HUES6 (cell line): ENCODE results near the gene TSPAN17.

ENCODE experiments used
- H3K27ac ChIP-seq: 2 replicates; pipeline ENCODE4 v1.7.0; 2013; ENCODE audit warnings: low read depth, mild to moderate bottlenecking, low read length, inconsistent platforms
- H3K27me3 ChIP-seq: 2 replicates; pipeline ENCODE4 v1.6.1; 2013; ENCODE audit warnings: low read length; ENCODE audit not compliant: control insufficient read depth, insufficient read depth
- H3K36me3 ChIP-seq: 2 replicates; pipeline ENCODE4 v1.6.1; 2013; ENCODE audit warnings: low read length; ENCODE audit not compliant: control insufficient read depth, insufficient read depth
- H3K4me1 ChIP-seq: 2 replicates; pipeline ENCODE4 v1.6.1; 2013; ENCODE audit warnings: low read length; ENCODE audit not compliant: control insufficient read depth, insufficient read depth
- H3K4me3 ChIP-seq: 2 replicates; pipeline ENCODE4 v1.5.1; 2013; ENCODE audit warnings: low read depth, low read length
- H3K9ac ChIP-seq: one replicate; pipeline ENCODE4 v1.6.1; 2013; ENCODE audit warnings: mild to moderate bottlenecking, low read length
- H3K9me3 ChIP-seq: 2 replicates; pipeline ENCODE4 v1.6.1; 2013; ENCODE audit warnings: low read depth, low read length; ENCODE audit not compliant: control insufficient read depth, insufficient read depth

Gene TSPAN17

DNA sequence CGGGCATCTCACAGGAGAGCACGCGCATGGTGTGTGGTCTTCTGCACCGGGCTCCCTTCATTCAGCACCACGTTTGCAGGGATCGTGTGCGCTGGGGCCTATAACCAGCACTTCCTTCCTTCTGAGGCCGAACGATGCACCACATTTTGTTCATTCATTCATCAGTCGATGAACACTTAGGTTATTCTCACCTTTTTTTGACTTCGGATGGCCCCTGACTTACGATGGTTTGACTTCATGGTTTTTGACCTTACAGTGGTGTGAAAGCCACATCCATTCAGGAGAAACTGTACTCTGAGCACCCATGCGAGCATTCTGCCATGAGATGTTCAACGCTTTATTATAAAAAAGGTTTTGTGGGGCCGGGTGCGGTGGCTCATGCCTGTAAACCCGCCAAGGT lies 27.5 kb downstream of the TSPAN17 start:
- Histone ChIP-seq H3K27ac (no peak overlapping the region), H3K9ac (no peak overlapping the region), H3K4me1 (peaks cover 22% of the 10 kb centered on the region), H3K4me3 (no peak overlapping the region), H3K36me3 (no peaks in the 10 kb centered on the region), H3K9me3 (no peaks in the 10 kb centered on the region), H3K27me3 (peaks cover 10% of the 10 kb centered on the region)

DNA sequence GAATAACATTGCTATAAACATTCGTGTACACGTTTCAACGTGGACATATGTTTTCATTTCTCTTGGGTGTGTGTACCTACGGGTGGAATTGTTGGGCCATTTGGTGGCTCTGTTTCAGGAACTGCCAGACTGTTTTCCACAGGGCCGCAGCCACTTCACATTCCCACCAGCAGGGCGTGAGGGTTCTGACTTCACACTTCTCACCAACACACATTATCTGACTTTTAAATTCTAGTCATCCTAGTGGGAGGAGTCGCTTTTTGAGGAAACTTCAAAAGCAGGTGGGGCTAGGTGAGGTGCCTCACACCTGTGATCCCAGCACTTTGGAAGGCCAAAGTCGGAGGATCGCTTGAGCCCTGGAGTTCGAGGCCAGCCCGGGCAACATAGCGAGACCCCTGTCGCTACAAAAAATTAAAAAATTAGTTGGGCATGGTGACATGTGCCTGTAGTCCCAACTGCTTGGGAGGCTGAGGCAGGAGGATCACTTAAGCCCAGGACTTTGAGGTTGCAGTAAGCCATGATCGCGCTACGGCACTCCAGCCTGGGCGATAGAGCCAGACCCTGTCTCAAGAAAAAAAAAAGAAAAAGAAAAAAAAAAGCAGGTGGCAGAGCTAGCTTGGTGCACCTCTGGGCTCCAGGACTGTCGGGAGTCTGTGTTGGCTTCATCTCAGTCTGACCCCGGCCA lies 28.5 kb downstream of the TSPAN17 start:
- Histone ChIP-seq H3K27ac (no peak overlapping the region), H3K9ac (no peak overlapping the region), H3K36me3 (no peaks in the 10 kb centered on the region), H3K9me3 (no peaks in the 10 kb centered on the region), H3K27me3 (peaks cover 20% of the 10 kb centered on the region), H3K4me1 (peaks cover 30% of the 10 kb centered on the region), H3K4me3 (no peak overlapping the region)

DNA sequence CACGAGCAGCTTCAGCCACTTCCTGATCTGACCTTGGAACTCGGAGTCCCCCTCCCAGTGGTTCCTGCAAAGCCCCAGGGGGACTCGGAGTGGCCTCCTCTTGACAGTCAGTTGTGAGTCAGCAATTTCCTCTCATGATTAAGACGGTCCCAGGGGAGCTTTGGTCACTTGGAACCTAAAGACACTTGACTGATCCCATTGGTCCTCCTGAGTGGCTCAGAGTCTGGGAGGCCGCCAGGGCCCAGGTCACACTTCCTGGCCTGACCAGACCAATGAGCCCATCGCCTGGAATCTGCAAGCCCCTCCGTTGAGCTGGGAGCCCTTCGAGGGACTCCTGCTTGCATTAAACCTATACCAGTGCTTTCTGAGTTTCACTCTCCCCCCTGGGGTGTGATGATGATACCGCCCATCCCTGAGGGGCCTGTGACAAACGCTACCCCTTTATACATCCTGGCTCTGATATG lies 29.1 kb downstream of the TSPAN17 start:
- no peaks in the 10 kb centered on the region for H3K9me3 ChIP-seq
- H3K36me3 ChIP-seq = no peaks in the 10 kb centered on the region
- no peak overlapping the region for H3K9ac ChIP-seq
- peaks cover 22% of the 10 kb centered on the region for H3K27me3 ChIP-seq
- H3K27ac ChIP-seq = no peak overlapping the region
- peaks cover 30% of the 10 kb centered on the region for H3K4me1 ChIP-seq
- H3K4me3 ChIP-seq = no peak overlapping the region

DNA sequence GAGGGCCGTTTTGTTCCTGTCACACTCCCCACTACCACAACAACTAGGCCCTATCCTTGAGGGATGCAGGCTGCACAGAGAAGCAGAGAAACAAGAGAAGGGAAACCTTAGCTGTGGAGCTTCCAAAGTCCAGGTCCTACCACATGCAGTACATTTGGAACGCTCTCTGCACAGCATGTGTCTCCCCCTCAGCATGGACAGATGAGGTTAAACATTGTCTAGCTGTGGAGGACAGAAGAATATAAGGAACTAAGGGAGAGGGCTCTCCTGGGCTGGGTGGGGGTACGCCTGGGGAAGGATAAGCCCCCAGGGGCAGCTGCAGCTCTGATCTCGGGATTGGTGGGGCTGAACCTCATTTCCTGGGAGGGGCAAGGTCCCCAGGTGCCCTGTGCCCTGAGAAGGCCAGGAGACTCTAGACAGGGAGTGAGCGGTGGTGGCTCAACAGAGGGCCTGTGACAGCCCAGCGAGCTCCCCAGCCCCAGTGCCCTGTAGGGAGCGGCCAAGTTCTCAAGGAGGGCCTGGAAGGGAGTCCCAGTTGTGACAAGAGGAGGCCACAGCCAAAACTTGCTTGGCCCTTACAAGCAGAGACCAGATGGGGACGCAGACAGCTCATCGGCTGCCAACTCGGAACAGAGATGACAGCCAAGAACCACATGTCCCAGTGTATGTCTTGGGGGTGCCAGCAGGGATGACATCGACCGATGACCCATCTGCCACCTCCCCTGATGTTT lies 30.1 kb downstream of the TSPAN17 start:
- Histone ChIP-seq H3K36me3 (no peaks in the 10 kb centered on the region), H3K9ac (no peak overlapping the region), H3K27me3 (peaks cover 23% of the 10 kb centered on the region), H3K4me1 (peaks cover 22% of the 10 kb centered on the region), H3K27ac (no peak overlapping the region), H3K4me3 (no peak overlapping the region), H3K9me3 (no peaks in the 10 kb centered on the region)

DNA sequence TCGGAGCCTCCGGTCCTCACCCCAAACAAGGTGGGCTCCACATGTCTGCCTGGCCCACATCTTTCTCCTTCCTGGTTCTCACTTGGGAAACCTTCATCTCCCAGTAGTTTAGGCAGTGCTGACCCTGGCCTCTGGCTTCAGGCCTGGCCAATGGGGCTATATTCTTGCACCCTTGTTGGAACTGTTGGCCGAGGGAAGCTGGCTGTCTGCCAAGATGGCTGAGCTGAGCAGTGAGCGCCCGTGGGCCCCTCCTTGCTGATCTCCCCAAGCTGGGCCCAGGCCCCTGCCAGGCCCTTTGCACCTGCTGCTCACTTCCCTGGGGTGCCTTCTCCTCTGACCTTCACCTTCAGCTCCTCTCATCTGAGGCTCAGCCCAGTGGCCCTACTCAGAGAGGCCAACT lies 31.3 kb downstream of the TSPAN17 start:
- H3K4me1 ChIP-seq = peaks cover 20% of the 10 kb centered on the region
- H3K36me3 ChIP-seq = no peaks in the 10 kb centered on the region
- no peak overlapping the region for H3K27ac ChIP-seq
- H3K27me3 ChIP-seq = peaks cover 27% of the 10 kb centered on the region
- no peaks in the 10 kb centered on the region for H3K9me3 ChIP-seq
- no peak overlapping the region for H3K4me3 ChIP-seq
- no peak overlapping the region for H3K9ac ChIP-seq

DNA sequence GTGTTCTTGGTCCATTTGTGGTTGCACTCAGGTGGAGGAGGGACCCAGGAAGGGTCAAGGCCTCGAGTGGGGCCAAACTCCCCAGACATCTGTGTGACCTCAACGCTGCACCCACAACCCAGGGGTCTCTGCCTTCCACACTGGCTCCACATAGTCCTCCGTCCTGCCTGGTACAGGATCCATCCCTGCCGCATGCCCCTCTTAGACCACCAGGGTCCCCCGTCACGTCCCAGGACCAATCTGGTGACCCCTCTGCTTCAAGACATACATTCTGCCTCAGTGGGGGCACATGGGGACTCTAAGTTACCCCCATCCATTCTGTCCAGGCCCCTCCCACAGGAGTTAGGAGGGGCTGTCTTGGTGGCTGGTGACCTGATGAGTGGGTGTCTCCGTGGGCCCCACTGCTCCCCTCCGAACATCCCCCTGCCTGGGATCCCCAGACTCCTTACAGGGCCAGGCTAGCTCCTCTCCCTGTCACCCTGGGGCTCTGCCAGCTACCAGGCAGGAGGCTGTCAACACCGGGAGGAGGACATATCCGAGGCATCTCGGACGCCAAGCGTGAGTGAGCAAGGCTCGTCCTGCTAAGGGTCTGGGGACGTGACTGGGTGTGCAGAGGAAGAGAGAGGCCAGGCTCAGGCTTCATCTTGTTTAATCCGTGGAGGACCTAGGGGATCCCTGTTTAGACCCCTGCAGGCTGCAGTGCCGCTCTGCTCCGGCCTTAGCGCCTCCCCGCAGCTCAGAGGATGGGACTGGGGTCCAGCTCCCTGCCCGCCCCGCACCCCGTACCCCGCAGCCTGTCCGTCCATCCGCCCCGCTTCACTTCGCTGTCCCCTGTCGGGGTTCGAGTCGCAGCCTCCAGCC lies 32.3 kb downstream of the TSPAN17 start:
- H3K9ac ChIP-seq = no peak overlapping the region
- H3K4me1 ChIP-seq = peaks cover 20% of the 10 kb centered on the region
- no peaks in the 10 kb centered on the region for H3K9me3 ChIP-seq
- no peaks in the 10 kb centered on the region for H3K36me3 ChIP-seq
- H3K27ac ChIP-seq = no peak overlapping the region
- peaks cover 27% of the 10 kb centered on the region for H3K27me3 ChIP-seq
- H3K4me3 ChIP-seq = peak overlapping the region; percentile 44

DNA sequence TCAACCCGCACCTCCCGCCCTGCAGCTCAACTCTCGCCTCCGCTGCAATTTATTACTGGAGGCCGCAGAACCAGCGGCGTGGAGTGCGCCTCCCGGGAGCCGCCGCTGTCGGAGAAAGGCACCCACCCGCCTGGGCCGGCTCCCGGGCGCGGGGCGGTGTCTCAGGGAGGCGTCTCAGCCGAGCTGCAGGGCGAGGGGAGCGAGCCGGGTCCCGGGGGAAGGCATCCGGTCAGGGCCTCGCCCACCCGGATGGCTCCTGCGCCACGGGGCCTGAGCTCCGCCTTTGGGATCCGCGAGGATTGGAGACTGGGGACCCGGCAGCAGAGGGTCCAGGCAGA lies 32.9 kb downstream of the TSPAN17 start:
- Histone ChIP-seq H3K36me3 (no peaks in the 10 kb centered on the region), H3K9me3 (no peaks in the 10 kb centered on the region), H3K27ac (no peak overlapping the region), H3K4me1 (peaks cover 20% of the 10 kb centered on the region), H3K27me3 (peaks cover 27% of the 10 kb centered on the region), H3K9ac (no peak overlapping the region), H3K4me3 (peak overlapping the region; percentile 44)

DNA sequence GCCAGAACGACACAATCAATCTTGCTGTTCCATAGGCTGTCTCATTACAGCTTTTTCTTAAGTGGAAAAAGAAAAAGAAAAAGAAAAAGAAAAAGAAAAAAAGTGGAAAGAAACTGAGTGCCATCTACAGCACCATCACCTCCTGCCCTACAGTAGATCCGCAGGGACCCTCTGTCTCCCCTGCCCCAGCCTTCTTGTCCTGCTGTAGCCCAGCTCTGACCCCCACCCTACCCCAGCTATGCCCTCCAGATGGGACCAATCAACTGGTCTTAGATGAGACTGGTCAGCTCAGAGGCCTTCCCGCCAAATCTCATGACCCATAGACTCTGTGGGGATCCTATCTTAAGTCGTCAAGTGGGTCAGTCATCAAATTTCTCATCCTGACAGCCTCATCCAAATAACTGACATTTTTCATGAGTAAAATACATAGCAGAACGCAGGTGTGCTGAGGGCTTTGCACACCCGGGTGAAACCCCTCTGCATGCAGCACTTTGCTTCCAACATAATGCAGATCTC lies 34.8 kb downstream of the TSPAN17 start:
- Histone ChIP-seq H3K4me1 (peaks cover 13% of the 10 kb centered on the region), H3K9me3 (no peaks in the 10 kb centered on the region), H3K27me3 (peaks cover 27% of the 10 kb centered on the region), H3K4me3 (no peak overlapping the region), H3K9ac (no peak overlapping the region), H3K36me3 (no peaks in the 10 kb centered on the region), H3K27ac (no peak overlapping the region)

DNA sequence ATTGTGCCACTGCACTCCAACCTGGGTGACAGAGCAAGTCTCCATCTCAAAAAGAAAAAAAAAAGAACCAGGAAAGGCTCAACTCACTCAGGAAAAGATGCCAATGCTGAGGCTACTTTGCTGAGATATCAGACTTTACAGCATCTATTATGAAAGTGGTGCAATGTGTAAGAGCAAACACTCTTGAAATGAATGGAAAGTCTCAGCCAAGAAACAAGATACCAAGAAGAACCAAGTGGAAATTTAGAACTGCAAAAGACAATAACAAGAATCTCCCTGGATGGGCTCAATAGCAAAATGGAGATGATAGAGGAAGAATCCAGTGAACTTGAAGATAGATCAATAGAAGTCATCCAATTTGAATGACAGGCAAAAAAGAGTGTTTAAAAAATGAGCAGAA lies 37.7 kb downstream of the TSPAN17 start:
- Histone ChIP-seq H3K4me1 (peaks cover 16% of the 10 kb centered on the region), H3K9ac (no peak overlapping the region), H3K4me3 (no peak overlapping the region), H3K36me3 (no peaks in the 10 kb centered on the region), H3K27me3 (peaks cover 15% of the 10 kb centered on the region), H3K9me3 (no peaks in the 10 kb centered on the region), H3K27ac (no peak overlapping the region)

DNA sequence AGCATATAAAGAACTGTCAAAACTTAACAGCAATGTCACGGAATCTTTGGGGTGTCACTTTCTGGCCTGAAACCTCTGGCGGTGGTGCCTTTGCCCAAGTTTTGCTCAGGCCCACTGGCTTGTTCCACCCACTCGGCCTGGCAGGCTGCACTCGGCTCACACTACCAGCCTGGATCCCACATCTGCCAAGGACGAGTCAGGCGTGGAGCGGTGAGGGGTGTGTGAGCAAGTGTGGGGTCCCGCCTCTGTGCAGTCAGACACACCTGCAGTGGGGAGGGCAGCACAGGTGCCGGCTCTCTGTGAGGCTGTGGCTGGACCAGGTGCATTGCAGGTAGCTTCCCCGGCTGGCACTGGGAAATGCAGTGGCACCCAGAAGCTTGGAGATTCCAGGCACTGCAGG lies 40.0 kb downstream of the TSPAN17 start:
- Histone ChIP-seq H3K4me1 (peaks cover 11% of the 10 kb centered on the region), H3K9me3 (no peaks in the 10 kb centered on the region), H3K4me3 (no peak overlapping the region), H3K9ac (no peak overlapping the region), H3K27ac (no peak overlapping the region), H3K27me3 (0 out of 2 replicates have a peak, but pooled peaks cover 5% of the 10 kb centered on the region), H3K36me3 (no peaks in the 10 kb centered on the region)

DNA sequence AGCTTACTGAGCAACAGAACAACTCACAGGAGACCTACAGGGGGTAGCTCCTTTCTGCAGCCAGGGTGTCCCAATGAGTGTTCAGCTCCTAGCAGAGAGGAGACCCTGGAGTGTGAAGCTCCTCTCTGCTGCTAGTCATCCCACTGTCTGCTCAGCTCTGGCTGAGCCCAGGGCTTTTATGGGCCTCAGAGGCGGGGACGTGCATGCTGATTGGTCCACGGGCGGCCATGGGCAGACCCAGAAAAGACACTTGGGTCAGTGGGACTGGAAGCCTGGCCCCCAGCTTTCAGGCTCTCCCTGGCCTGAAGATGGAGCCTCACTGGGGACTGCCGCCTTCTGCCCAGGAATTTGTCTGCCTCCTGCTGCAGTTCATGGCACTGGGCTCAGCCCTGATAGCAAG lies 40.6 kb downstream of the TSPAN17 start:
- Histone ChIP-seq H3K4me1 (peaks cover 18% of the 10 kb centered on the region), H3K9ac (no peak overlapping the region), H3K4me3 (no peak overlapping the region), H3K36me3 (no peaks in the 10 kb centered on the region), H3K27ac (no peak overlapping the region), H3K27me3 (no peaks in the 10 kb centered on the region), H3K9me3 (no peaks in the 10 kb centered on the region)
